ENCODE measurements around the gene ASCL2.
"Not testable (repeated sequence)": the region's sequence is repeated elsewhere in the genome, so short reads cannot be mapped to it uniquely, and the experiment has no call there.

ASCL2 gene

DNA sequence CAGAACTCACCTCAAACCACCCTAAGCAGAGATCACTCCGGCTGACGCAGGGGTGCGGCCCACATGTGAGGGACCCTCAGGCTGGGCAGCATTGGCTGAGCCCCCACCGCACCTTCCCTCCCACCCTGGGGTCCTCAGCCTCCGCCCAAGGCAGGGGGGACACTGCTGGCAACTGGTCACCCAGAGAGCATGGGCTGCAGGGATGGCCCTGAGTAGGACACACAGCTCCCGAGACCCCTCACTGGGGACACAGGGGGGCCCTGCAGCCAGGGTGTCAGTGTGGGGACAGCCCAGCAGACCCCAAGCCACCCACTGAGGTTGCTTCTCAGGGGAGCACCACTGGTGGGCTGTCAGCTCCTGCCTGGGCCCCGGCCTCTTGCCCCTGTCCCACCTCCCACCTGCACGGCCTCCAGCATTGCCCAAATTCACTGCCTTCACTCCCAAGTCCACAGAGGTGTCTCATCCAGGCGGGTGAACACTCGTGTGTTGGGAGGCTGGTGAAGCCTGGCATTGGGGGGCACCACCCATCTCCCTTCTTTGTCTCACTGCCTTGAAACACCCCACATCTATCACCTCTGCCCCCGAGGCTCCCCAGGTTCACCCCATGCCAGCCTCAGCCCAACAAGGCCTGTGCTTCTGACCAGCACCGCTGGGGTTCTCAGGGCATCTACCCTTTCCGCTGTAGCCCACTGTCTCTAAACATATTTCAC, 26.7 kb upstream of the ASCL2 start:
- no peak for DNase-seq

DNA sequence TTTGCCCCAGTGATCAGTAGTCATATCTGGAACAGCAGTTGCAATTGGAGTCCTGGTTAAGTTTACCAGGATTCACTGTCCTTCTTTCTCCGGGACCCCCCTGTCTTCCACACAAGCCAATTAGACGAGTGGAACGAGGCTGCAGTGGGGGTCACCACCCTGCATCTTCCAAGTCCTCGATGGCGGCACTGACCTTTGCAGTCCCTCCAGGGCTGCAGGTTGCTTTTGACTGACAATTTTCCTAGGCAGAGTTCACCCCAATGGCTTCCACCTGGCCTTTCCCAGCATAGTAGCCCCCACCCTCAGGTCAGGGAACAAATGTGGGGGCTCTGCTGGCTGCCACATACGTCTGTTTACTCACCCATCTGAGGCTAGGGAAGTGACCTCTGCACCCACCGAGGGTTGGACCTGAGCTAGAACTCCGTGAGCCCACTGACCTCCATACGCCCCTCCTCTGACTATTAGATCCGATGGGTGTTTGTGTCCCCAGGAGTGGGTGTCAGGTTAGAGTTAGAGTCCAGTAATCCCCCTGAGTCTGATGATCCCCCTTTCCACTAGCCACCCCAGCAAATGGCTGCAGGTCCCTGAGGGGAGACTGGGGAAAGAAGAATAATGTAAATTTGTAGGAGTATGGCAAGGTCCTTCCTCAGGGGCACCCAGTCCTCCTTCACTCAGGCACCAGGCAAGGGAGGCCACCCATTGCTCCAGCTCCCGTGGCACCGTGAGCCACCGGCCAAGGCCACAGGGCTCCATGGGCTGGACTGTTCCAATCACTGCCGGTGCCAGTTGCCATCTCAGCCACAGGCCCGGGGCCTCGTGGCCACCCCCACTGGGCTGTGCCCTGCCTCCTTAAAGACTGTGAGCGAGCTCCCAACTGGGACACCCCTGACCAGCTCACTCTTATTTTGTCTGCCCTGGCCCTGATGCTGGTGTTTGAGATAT, 25.9 kb upstream of the ASCL2 start:
- DNase-seq = no peak

DNA sequence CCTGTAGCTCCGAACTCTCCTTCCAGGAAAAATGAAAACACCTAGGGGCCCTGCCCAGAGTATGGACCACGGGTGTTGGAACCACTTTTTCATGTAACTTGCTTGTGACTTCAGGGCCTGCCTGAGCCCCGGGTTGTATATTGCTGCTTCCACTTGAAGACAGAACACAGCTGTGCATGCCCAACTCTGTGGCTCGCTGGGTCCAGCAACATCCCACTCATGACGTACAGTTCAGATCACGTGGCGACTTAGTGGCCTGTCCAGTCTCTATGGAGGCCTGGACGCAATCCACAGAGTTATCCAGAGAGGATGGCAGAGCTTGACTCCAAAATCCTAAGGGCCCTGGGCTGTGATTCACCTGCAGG, 24.5 kb upstream of the ASCL2 start:
- no peak for DNase-seq

DNA sequence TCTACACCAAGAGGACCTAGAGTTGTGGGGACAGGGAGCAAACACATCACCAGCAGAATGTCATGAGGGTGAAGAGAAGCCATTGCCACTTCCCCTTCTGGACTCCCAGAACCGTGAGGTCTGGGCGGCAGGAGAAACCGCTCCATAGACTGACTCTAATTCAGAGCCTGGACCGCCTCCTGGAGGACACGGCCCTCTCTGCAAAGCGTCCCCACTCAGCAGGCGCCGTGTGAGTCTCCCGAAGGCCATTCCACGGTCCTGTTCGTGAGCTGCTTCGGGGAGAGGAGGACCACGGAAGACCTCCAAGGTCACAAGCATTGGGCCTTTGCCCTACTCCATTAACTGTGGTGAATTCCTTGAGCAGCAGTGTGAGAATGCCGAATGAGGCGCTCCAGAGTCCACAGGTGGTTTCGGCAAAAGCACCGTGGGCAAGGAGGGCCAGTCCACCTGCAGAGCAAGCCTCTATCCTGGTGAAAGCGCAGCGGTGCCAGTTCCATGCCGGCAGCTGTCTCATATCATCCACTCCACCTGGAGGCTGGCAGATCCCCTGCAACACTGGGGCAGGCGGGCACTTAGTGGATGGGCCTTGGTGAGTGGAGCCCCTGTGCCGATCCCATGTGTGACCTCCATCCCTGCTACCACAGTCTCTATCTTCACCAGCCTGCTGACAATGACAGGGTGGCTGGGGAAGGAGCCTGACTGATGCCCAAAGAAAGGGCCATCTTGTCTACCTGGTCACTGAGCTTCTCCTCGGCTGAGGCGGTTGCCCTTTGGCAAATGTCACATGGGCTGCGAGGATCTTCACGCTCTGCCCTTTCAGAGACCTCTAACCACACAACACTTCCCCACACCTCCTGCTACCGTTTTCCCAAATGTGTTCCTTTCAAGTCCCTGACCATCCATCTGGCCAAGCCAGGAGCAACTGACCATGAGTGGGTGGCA, 23.9 kb upstream of the ASCL2 start:
- DNase-seq = no peak

DNA sequence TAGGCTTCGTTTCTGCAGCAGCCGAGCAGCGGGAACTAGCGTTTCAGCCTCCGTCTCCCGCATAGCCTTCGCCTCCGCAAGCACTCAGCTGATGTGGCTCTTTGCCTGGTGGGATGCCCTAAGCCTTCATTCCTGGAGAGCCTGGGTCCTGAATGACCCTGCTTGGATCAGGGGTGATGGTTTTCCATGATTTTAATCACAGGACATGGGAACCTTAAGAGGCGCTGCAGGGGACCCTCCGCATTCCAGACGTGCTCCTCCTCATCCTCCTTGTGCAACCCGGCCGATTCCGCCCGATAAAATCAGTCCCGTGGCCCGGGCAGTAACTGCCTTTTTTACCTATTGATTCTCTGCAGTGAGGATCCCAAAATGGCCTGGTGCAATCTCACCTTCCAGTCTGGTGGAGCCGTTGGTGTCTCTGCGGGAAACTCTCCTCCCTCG, 23.2 kb upstream of the ASCL2 start:
- no peak for DNase-seq

DNA sequence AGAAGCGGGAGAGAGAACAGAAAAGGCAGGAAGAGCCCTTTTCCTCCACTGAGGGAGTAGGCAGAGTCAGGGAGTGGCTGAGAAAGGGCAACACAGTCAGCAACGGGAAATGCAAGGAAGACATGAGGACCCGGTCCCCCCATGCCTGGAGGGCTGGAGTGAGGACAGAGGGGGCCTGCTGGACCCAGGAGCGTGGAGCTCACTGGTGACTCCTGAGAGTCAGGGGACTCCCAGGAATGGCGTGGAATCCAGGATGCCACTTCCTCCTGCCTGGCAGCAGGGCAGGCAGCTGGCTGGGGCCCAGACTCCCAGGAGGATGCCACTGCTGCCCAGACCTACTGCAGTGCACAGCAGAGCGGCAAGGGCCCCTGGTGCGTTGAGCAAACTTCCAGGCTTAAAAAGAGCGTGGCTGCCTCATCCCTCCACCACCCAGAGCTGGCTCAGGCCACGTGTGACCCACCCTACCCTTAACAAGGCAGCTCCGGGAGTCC, 20.0 kb upstream of the ASCL2 start:
- no peak for DNase-seq

DNA sequence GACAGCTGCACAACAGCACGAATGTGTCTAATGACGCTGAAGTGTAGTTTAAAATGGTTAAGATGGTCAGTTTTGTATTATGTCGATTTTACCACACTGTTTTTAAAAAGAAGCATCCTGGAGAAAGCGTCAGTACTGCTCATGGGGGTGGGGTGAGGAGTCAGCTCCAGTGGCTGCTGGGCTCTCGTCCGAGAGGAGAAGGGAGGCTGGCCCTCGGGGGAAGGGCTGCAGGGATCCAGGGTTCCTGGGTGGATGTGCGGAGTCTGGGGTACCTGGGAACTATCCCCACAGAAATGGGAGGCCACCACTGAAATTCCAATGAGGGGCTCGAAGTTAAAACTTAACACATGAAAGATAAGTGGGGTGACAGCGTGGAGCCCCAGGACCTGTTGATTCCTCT, 19.5 kb upstream of the ASCL2 start:
- DNase-seq = no peak

DNA sequence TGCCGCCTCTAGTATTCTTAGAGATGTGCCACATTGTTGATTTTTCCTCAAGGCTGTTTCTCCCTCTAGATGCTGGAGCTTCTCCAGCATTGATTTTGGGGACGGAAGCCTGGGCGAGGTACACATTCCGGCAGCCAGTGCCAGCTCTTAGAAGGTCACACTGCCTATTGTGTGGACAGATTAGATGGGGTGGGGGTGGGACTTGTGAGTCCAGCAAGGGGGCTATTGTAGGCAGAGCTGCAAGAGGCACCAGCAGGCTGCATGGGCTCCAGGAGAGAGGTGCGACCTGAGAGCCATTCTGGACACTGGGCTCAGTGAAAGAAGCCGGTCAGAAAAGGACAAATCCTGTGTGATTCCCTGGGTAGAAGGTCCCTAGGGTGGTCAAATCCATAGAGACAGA, 19.0 kb upstream of the ASCL2 start:
- DNase-seq = no peak

DNA sequence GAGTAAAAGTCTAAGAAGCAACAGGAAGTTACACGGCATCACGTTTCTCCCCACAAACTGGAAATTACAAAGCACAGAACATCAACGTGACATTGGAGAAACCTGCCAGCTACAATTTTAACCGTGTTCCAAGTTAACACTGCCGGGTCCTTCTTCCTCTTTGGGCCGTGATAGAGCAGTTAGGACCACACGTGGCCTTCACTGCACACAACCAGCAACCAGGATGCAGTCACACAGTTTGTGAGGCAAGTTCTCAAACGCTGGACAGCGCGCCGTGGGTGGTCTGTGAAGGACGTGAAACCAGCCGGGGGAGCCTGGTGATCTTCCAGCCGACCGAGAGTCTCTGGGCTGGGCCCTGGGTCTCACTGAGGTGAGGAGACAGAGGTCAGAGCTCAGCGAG, 16.7 kb upstream of the ASCL2 start:
- no peak for DNase-seq

DNA sequence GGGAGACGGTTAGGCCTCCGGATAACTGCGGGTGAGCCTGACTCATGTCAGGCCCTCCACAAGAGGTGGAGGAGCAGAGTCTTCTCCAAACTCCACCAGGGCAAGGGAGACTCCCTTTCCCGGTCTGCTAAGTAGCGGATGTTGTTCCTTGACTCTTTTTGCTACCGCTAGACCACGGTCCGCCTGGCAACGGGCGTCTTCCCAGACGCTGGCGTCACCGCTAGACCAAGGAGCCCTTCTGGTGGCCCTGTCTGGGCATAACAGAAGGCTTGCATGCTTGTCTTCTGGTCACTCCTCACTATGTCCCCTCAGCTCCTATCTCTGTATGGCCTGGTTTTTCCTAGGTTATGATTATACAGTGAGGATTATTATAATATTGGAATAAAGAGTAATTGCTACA, 16.0 kb upstream of the ASCL2 start:
- DNase-seq = not testable (repeated sequence)

DNA sequence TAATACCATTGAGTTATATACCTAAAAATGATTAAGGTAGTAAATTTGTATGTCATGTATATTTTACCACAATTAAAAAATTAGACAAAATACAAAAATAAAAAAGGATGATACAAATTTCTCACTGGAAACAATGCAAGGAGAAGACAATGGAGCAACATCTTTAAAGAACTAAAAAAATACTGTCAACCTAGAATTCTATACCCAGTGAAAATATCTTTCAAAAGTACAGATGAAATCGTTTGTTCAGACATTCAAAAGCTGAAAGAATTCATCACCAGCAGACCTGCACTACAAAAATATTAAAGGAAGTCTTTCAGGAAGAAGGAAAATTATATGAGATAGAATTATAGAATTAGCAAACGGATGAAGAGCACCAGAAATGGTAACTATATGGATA, 9.8 kb upstream of the ASCL2 start:
- DNase-seq = no peak

DNA sequence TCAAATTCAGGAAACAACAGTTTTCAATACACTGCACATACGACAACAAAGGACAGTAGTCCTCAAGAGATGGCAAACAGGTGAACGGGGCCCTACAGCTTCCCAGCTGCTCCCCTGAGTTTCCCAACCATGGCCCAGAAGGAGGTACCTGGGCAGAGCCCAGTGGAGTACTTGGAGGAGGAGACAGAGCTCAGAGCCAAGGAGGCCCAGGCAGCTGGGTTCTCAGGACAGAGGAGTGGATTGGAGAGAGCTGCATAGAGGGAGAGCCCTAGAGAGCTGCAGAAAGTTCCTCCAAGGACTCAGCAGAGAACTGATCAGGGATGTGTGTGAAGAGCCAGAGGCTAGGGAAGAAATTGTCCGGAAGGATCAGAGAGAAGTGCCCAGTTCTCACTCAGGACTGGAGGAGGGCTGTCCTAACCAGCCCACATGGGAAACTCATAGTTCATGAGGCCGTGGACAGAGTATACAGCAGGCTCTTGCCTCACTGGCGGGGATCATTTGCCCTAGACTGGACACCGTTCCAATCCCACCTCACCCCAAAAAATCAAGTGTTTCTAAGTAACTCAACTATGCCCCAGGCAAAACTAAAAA, 7.6 kb upstream of the ASCL2 start:
- DNase-seq = no peak

DNA sequence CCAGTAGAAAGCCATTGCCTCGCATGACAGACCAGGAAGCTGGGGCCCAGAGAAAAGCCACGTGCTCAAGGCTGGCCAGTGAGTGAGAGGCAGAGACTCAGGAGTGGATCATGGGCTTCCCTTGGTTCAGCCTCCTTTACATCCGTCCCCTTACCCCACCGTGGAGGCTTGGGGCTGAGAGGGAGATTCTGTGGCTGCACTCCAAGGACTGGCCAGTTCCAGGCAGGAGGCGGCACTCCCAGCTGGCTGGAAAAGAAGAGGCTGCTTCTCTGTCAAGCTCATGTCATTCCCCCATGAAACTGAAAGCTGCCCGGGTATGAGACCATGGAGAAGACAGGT, 6.6 kb upstream of the ASCL2 start:
- DNase-seq = no peak

DNA sequence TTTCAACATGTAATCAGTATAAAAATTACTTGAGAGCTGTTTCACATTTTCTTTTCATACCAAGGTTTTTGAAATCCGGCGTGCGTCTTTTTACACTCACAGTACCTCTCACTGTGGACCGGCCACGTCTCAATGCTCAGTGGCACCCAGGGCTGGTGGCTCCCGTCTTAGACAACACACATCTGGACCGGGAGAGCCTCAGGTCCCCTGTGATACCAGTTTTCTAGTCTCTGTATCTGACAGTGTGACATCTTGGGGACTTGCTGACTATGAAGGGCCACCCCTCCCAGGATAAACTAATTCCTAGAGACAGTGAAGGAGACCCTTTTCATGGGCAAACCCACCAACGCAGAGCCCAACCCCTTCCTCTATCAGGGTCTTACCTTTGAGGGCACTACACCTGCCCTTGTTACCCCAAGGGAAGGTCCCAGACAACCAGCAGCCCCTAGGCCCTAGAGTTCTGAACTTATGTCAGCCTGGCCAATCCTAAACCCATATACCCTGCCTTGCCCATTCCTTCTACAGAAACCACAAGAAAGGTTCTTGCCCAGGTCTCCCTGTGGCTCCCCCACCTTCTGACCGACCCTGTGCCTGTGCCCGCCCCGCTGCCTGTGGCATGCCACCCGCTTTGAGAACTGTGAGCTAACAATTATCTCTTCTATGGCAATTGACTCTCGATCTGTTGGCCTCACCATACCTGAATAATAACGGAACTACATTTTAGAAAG, 6.1 kb upstream of the ASCL2 start:
- DNase-seq = no peak

DNA sequence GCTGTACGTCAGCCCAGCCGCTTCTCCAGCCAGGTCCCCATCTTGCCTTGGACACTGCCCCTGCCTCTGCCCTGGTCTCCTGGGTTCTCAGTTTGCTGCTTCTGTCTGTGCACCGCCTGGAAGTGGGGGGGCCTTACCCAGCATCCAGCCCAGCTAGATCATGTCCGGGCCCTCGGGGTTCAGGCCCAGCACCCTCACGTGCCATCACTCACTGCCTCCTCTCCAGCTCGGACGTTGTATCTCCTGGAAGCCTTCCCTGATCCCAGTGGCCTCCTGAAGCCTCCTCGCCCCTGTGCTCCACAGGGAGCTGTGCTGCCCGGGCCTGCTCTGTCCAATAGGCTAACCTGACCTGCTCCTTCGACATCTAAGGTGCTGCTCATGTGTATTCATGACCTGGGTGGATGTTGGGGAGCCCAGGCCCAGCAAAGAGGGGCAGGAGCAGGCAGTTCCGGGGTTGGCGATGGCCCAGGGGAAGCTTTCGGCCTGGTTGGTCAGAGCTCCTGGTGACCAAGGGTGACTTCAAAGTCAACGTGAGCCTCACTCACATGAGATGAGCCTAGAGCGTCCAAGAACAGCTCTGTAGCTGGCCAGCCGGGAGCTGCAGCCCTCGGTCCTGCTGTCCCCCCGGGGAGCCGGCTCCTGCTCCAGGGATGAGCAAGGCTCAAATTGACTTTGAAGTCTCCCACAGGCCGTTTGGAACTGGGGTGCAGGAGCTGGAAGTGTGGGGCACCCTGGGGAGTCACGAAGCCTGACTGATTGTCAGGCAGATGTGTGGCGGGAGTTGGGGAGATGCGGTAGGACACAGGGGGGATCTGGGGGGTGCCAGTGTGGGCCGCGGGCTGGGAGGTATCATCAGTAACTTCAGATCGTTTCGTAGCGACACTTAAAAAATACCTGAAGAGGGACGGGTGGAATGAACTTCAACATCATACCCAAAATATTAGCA, 5.2 kb upstream of the ASCL2 start:
- no peak for DNase-seq

DNA sequence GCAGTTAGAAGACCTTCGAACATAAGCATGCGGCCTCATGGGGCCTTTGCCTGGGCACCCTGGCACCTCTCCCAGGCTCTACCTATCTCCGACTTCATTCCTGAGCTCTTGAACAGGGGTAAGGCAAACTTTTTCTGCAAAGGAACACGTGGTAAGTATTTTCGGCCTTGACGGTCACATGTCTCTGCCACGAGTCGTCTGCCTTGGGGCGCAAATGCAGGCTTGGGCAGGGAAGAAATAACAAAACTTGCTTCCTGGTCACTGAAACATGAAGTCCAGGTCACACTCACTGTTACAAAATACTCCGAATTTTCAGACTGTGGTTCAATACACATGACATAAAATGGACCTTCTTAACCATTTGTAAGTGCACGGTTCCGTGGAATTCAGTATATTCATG, 3.4 kb upstream of the ASCL2 start:
- no peak for DNase-seq

DNA sequence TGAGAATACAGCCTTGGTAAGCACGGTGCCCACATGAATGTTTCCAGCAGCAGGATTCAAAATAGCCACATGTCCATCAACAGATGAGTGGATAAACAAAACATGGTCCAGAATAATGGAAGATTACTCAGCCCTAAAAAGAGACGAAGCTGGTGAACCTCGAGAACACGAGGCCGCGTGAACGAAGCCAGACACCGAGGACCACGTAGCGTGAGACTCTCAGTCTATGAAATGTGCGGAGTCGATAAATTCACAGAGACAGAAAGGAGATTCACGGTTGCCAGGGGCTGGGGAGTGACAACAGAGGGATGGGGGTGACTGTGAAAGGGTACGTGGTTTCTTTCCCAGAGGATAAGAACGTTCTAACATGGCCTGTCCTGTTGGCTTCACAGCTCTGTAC, 2.9 kb upstream of the ASCL2 start:
- no peak for DNase-seq

DNA sequence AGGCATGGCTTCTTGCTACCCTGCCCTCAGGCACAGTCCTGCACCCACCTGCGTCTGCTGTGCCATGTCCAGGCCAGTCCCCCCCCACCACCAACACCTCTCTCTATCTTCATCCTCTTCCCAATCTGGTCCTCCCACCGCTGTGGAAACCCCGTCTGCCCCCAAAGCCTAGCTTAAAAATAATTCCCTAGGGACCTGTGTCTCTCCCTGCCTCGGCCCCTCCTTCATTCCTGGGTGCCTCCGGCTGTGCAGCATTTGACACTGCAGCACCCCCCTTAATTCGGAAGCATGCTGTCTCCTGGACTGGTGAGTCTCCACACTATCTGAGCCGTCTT, 2.5 kb upstream of the ASCL2 start:
- DNase-seq = no peak

DNA sequence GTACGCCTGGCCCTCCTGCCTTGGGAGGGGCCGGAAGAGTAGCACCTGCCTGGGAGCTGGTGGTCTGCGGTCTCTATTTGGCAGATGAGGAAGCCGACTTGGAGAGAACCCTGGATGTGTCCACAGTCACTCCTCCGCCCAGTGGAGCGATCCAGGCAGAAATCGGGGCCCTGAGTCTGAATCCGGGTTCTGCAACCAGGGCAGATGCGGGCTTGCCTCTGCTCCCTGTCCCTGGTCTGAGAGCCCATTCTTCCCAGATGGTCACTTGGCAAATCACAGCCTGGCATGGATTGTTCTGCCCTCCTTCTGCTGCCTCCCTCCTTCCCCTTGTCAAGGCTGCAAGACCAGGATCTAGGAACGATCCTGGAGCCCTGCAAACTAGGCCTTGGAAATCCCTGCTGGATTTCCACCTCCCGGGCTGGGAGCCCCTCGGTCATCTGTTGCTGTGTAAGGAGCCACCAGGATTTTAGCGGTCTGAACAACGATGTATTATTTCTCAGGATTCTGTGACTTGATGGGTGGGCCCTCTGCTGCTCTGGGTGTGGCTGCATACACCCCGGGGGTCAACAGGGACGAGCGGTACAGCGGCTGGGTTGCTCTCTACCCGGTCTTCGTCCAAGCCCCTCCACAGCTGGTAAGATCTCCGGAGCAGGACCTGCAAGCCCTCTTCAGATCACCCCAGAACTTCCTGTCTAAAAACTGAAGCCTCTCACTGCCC, 2.0 kb upstream of the ASCL2 start:
- DNase-seq = no peak

Measured in NCI-H526 treated with DMSO at 0.1 percent for 48 hours (cell line).